Activated CD8-positive, alpha-beta memory T cell treated with anti-CD3 and anti-CD28 coated beads for 36 hours (primary cell): ENCODE data around the gene ADH4. TPM values are rescaled to one million over a fixed set of nuclear protein-coding genes. Genes with fewer than 3 reads are reported as not detected.
"Not testable (repeated sequence)": the region's sequence is repeated elsewhere in the genome, so short reads cannot be mapped to it uniquely, and the experiment has no call there.

Source experiments
- CTCF ChIA-PET: fragments of 350-600 bp; sonication (Branson Sonifier 250); formaldehyde crosslinking; loops from one replicate; lab custom pipeline; 2021; ENCODE audit warnings: antibody characterized with exemption; lab: Charles Lee
- POLR2A ChIA-PET: fragments of 350-600 bp; sonication (Branson Sonifier 250); formaldehyde crosslinking; loops from one replicate; lab custom pipeline; 2021; ENCODE audit warnings: antibody characterized with exemption; lab: Charles Lee
- total RNA-seq, 2 experiments: library from RNA; stranded (reverse); gene quantifications; one replicate each; pipeline ENCODE4 v1.2.3, GENCODE V29; 2021

Gene ADH4
- not detected for total RNA-seq

DNA sequence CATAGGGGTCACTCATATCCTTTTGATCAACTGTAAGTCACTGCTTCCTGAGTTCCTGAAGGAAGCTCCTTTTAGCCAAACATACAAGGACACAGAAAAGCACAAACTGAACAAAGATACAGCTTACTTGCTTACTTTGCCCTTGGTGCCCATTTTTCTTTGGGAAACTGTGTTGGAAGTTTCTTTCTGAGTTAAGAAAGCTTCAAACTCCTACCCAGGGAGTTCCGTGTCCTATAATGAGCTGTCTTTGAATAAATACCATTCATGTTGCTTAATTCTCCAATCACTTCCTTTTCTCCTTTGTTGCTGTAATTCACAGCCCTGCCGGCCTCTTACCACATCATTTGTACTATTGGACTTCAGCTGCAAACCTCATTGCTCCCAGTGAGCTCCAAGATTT lies at the start of gene ADH4:
TSS of gene ADH4 (minus strand) at position 228 of the 400 bp plus-strand sequence. CDS start at position 153, 75 bp downstream.
- ChIA-PET POLR2A (no interaction called here), CTCF (no interaction called here)

DNA sequence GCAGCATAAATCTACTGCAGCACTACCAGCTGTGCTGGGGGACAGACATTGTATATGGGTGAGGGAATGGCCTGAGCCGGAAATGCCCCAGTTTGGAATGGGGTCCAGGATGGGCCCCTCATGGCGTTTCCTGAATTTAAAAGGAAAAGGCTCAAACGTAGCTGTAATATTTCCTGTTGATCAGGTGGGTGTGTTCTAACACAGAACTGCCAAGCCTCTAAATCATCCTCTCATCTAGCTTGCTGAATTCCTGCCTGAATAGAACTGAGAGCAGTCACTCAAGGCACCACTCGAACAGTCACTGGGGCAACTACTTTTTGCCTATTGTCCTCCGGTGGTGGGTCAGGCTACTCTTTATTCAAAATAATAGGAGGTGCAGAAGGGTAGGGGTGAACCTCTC lies 46.2 kb upstream of the ADH4 start:
- POLR2A ChIA-PET, result no interaction called here
- CTCF ChIA-PET, result no interaction called here

DNA sequence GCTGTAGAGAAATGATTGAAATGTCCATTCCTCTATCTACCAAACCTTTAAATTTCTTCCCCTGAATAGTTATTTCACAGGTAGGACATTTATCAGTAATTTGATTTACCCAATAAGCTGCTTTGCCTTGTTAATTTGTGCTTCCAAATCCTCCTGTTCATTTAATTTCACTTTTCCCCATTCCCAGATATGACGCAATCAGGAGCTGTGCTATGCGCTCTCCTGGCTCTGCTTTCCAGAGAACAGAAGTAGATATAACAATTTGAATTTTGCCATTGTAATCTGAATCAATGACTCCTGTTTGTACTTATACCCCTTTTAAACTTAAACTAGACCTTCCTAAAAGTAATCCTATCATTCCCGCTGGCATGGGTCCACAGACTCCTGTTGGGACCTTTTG lies 45.8 kb upstream of the ADH4 start:
- CTCF ChIA-PET, POLR2A ChIA-PET: not testable (repeated sequence)

DNA sequence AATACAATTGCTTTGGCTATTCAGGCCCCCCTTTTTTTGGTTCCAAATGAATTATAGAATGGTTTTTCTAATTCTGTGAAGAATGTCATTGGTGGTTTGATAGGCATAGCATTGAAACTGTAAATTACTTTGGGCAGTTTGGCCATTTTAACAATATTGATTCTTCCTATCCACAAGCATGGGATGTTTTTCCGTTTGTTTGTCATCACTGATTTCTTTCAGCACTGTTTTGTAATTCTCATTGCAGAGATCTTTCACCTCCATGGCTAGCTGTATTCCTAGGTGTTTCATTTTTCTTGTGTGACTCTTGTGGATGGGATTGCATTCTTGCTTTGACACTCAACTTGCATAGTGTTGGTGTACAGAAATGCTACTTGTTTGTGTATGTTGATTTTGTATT lies 41.9 kb upstream of the ADH4 start:
- ChIA-PET POLR2A (interaction anchor here (0.7 kb wide), 1 partner anchor 16 kb away, joined by 4 read pairs; no protein-coding TSS in a partner anchor), CTCF (no interaction called here)

- POLR2A ChIA-PET, result no interaction called here
Observed at GRCh38 chr4:99185581-99185980, 41.5 kb upstream of the ADH4 start.

DNA sequence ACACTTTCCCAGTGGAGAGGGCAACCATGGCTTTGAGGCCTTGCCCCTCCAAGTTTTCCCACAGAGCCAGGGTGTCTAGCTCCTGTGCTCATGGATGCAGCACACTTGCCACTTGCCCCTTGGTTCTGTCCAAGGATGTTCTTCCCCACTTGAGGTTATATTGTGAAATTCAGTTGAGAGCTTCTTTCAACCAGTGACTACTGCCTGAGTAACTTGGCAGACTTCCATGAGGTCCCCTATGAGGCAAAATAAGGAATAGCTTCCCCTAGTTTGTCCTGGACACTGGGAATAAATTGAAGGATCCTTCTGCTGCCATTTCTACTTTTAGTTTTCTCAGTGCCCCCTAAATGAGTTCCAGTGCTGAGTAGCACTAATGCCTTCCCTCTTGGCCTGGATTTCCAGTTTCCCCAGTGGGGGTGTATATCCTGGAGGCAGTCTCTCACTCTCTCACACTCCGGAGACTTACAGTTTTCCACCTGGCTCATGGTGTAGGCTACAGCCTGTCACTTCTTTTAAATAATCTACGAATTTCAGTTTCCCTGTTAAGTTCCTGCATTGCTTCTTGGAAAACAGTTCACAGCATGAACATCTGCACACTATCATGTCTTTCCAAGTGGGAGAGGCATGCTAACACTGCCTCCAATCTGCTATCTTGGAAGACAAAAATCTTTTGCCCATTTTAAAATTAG lies 36.4 kb upstream of the ADH4 start:
- CTCF ChIA-PET, result no interaction called here
- POLR2A ChIA-PET, result no interaction called here

More at GRCh38 chr4:99185581-99185980, 41.5 kb upstream of the ADH4 start:
- CTCF ChIA-PET, result no interaction called here

DNA sequence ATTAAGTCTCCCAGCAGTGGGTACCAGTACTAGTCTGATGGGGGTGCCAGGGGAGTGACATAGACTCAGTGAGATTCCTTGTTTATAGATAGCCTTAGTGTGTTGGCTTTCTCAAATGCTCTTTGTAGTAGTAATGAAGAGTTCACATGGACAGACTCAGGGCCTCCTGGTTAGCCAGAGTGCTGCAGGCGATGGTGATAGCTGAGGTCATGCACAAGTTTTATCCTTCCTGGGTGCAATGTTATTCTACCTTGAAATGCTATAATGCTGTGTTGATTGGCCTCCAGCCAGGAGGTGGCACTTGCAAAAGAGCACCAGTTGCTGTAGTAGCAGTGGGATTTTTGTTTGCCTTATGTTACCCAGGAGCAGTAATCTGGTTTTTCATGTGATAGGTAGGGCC lies 35.5 kb upstream of the ADH4 start:
- CTCF ChIA-PET, result no interaction called here
- POLR2A ChIA-PET, result no interaction called here

DNA sequence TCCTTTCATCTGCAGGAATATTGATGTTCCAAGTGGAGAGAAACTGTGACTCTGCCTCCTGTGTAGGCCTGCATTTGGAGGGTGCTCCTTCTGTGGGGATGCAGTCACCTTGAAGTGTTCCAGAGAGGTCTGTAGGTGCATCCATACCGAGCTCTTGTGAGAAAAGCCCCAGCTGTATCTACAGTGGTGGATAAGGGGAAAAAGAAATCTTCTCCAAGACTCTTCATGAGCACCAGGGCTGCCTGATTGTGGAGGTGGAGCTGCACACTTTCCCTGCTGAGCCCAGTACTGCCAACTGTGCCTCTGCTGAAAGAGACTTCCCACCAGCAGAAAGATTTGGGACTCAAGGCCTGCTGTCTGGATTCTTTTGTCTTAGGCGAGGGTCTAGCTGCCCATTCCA lies 35.1 kb upstream of the ADH4 start:
- ChIA-PET CTCF (no interaction called here), POLR2A (no interaction called here)

- ChIA-PET POLR2A (no interaction called here), CTCF (no interaction called here)
Observed at GRCh38 chr4:99166544-99166943, 22.4 kb upstream of the ADH4 start.

DNA sequence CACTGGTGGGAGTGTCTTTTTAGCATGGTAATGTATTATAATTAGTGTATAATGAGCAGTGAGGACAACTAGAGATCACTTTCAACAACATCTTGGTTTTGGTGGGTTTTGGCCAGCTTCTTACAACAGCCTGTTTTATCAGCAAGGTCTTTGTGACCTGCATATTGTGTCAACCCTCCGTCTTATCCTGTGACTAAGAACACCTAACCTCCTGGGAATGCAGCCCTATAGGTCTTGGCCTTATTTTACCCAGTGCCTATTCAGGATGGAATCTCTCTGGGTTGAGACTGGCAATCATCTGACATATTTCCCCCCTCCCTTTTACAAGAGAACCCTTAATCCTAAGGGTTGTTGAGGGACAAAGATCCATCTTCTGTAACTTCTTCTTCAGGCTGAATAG lies 21.9 kb upstream of the ADH4 start:
- CTCF ChIA-PET, result no interaction called here
- POLR2A ChIA-PET, result no interaction called here

DNA sequence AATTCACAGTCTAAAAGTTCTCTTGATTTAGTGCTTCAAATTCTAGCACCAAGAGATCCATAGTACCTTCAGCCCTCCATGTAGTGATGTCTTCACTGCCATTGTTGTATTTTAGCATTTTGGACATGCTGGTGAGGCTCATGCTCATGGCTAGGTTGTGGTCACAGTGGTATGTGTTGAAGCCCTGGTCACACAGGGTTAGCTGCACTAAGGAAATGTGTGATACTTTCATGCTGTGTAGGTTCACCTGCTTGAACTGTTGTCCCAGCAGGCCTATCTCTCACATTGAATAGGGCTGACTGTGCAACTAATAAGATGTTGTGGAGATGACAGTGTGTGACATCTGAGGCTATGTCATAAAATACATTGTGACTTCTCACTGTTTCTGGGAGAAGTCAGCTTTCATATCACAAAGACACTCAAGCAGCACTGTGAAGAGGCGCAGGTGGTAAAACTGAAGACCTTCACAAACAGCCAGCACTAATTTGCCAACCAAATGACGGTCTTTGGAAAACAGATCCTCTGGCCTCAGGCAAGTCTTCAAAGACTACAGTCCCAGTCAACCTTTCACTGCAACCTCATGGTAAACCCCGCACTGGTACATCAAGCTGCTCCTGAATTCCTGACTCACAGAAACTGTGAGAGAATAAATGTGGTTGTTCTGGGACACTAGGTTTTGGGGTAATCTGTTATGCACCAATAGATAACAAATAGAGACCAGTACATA lies 17.4 kb upstream of the ADH4 start:
- CTCF ChIA-PET, result no interaction called here
- POLR2A ChIA-PET, result no interaction called here

- ChIA-PET CTCF (no interaction called here), POLR2A (no interaction called here)
Observed at GRCh38 chr4:99159699-99160098, 15.6 kb upstream of the ADH4 start.

GRCh38 chr4:99157478-99157935 lies 13.4 kb upstream of the ADH4 start:
- POLR2A ChIA-PET, result no interaction called here
- CTCF ChIA-PET, result no interaction called here

DNA sequence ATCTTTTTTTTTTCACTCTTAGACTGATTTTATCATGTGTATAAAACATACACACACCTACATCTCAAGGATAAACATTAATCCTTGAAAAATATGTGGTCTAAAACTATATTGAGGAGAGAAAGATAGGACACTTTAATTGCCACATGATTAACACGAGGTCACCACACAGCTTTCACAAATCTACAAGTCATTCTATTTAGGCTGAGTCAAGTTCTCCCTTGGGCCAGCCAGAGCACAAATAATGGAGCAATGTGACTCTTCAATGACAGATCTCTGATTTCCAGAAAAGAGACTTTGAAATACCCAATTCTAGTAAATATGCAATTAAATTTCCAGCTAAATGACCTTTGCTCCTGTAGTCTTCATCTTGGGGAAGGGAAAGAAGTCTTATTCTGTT lies 12.9 kb upstream of the ADH4 start:
- CTCF ChIA-PET, result no interaction called here
- POLR2A ChIA-PET, result no interaction called here

DNA sequence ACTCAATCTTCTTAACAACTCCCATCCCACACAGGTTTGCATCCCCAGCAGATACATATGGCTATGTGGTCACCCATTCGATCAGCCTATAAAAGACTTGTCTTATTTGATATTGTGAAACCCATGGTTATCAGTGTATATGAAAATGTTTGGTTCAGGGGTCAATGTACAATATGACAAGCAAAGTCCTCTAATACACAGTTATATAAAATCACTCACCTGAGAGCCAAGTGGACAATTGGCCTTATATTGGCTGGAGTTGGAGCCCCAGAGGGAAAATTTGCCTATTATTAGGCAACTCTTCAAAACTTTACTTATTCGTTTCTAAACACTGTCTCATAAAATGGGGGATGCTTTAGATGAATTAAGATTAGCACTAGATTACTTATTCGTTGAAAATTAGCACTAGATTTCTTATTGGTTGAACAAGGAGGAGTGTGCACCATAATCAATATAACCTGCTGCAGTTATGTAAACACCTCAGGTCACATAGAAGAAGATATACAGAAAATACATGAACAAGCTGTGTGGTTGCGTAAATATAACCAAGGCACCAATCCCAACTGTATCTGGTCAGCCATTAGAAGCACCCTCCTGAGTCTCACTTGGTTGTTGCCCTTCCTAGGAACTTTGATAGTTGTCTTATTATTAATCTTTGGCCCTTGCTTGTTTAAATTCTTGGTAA lies 10.7 kb upstream of the ADH4 start:
- ChIA-PET CTCF (no interaction called here), POLR2A (no interaction called here)

DNA sequence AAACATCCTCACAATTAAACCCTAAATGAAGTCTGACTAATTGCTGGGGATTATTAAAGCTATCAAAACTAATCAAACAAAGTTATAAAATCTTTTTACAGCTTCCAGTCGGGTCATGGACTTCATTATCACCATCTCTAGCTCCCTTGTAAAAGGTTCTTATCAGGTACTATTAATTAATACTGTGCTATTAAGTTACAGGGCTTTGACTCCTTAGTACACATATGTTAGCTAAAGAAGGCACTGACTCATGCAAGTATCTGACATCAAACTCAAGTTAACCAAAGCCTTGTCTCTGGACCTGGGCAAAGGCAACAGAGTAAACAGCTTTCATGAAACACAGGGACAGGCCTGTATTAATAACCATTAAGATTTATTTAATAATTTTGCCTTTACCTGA lies 7.9 kb upstream of the ADH4 start:
- CTCF ChIA-PET, result no interaction called here
- POLR2A ChIA-PET, result no interaction called here

- POLR2A ChIA-PET, result no interaction called here
- CTCF ChIA-PET, result no interaction called here
Observed at GRCh38 chr4:99151452-99151851, 7.4 kb upstream of the ADH4 start.

DNA sequence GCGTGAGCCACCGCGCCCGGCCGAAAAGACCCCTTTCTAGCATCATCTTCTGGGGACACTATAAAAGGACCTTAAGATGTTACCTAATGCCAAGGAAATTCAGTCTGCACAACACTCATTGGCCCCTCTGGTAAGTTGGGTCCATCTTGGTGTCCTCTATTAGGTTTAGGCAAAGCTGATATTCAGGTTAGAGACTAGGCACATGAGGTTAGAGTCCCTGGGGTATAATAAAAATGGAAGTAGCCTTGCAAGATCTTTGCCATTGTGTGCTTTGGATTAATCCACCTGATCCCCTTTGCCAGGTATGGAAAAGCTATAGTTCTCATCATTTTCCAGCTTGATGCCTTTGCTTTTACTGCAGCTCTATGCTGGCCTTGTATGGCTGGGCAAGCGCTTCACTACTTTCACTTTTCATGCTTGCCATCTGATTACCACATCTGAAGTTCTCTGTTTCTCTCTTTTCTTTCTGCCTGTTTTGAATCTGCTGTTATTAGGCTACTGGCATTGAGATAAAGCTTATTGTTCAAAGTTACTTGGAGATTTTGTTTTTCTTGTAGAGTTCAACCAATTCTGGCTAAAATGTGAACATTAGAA lies 5.4 kb upstream of the ADH4 start:
- ChIA-PET POLR2A (no interaction called here), CTCF (no interaction called here)

- POLR2A ChIA-PET, result no interaction called here
- CTCF ChIA-PET, result no interaction called here
Observed at GRCh38 chr4:99148550-99148949, 4.5 kb upstream of the ADH4 start.

DNA sequence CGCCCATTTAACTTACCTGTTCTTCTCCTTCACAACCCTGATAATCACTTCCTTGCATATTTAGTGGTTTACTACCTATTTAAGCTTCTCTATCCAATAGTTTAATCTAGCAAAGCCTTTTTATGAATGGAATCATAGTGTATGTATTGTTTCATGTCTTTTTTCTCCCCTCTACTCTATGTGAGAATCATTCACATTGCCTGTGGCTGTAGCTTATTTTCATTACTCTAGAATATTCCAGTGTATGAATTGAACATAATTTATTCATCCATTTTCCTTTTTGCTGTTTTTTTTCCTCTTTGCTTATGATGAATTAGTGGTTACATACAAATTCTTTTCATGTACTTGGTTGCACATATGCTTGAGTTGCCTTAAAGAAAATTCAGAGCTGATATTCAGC lies 490 bp upstream of the ADH4 start:
- POLR2A ChIA-PET, result no interaction called here

More for the DNA sequence above, 490 bp upstream of the ADH4 start:
- CTCF ChIA-PET, result no interaction called here
